A549 (cell line): ENCODE results near the gene EXOC4.

Source experiments
- CHD2 ChIP-seq: fragments of 150-350 bp; IDR thresholded peaks from 2 replicates; pipeline ENCODE4 v1.6.1; 2014; ENCODE audit warnings: low read length; ENCODE audit not compliant: partially characterized antibody
- CTCF ChIP-seq: fragments of >200 bp; sonication (Bioruptor Twin); formaldehyde crosslinking; IDR thresholded peaks from 3 replicates; pipeline ENCODE4 v1.5.1; 2016
- E2F6 ChIP-seq: IDR thresholded peaks from 2 replicates; pipeline ENCODE4 v1.6.1; 2012; ENCODE audit warnings: low read depth, borderline replicate concordance
- EHF ChIP-seq: fragments of 250-450 bp; sonication (Bioruptor Pico); IDR thresholded peaks from 2 replicates; pipeline ENCODE4 v1.5.0; 2020; ENCODE audit warnings: mild to moderate bottlenecking
- MAX ChIP-seq: IDR thresholded peaks from 2 replicates; pipeline ENCODE4 v1.6.1; 2012
- MAZ ChIP-seq: fragments of 150-350 bp; IDR thresholded peaks from 2 replicates; pipeline ENCODE4 v1.6.1; 2014; ENCODE audit warnings: antibody characterized with exemption, low read depth, low read length, borderline replicate concordance

GRCh38 chr7:134108802-134109201, 855.9 kb downstream of the EXOC4 start:
- peak; percentile 32; the same call in 1 of the 3 replicates for TF ChIP-seq CTCF
- no peak for TF ChIP-seq MAX
- no peak for TF ChIP-seq E2F6
- no peak for TF ChIP-seq CHD2
- no peak for TF ChIP-seq MAZ
- TF ChIP-seq EHF, result no peak
